ENCODE measurements around the gene SYT5.
"Not testable (repeated sequence)": the region's sequence is repeated elsewhere in the genome, so short reads cannot be mapped to it uniquely, and the experiment has no call there.

SYT5 gene

GRCh38 chr19:55179606-55180484 is at the start of gene SYT5:
Gene SYT5 (minus strand): TSS chr19:55180289. CDS start chr19:55179041, 1,248 bp downstream.
- CTCF ChIA-PET: no interaction called here
- Mint-ChIP-seq H3K4me1 (peaks cover 26% of the 10 kb centered on the region), H3K36me3 (no peaks in the 10 kb centered on the region), H3K27ac (peak within 1 kb of the TSS; percentile 62), H3K9me3 (peaks cover 6% of the 10 kb centered on the region), H3K4me3 (peak within 1 kb of the TSS; percentile 56), H3K27me3 (peaks cover 87% of the 10 kb centered on the region)
- peak; percentile 78 for DNase-seq

GRCh38 chr19:55229789-55230182 is 49.7 kb upstream of the SYT5 start:
- Mint-ChIP-seq H3K27ac (no peak overlapping the region), H3K4me3 (no peak overlapping the region), H3K27me3 (no peaks in the 10 kb centered on the region), H3K36me3 (peaks cover 53% of the 10 kb centered on the region), H3K9me3 (no peaks in the 10 kb centered on the region), H3K4me1 (peaks cover 2% of the 10 kb centered on the region)
- CTCF ChIA-PET: no interaction called here
- no peak for DNase-seq

- DNase-seq: no peak
- Mint-ChIP-seq H3K9me3 (no peaks in the 10 kb centered on the region), H3K36me3 (peaks cover 48% of the 10 kb centered on the region), H3K4me1 (peaks cover 2% of the 10 kb centered on the region), H3K27me3 (no peaks in the 10 kb centered on the region), H3K27ac (peak overlapping the region; percentile 62), H3K4me3 (no peak overlapping the region)
- CTCF ChIA-PET: no interaction called here
These were observed 49.2 kb upstream of the SYT5 start for GRCh38 chr19:55229145-55229788.

- no peak within 1 kb of the TSS for H3K4me3 Mint-ChIP-seq
- H3K27me3 Mint-ChIP-seq: no peaks in the 10 kb centered on the region
- H3K9me3 Mint-ChIP-seq: no peaks in the 10 kb centered on the region
- peaks cover 2% of the 10 kb centered on the region for H3K4me1 Mint-ChIP-seq
- CTCF ChIA-PET: no interaction called here
- DNase-seq: no peak
- peak within 1 kb of the TSS; percentile 64 for H3K27ac Mint-ChIP-seq
- H3K36me3 Mint-ChIP-seq: peaks cover 42% of the 10 kb centered on the region
These were observed 48.4 kb upstream of the SYT5 start, which contains the start of gene TMEM86B for GRCh38 chr19:55228403-55229031. Gene TMEM86B (minus strand): TSS chr19:55228763. CDS start chr19:55228741, 22 bp downstream.

GRCh38 chr19:55228015-55228391 is 47.9 kb upstream of the SYT5 start:
- no peak for DNase-seq
- Mint-ChIP-seq H3K9me3 (no peaks in the 10 kb centered on the region), H3K4me1 (peaks cover 2% of the 10 kb centered on the region), H3K36me3 (peaks cover 39% of the 10 kb centered on the region), H3K4me3 (no peak overlapping the region), H3K27ac (no peak overlapping the region), H3K27me3 (no peaks in the 10 kb centered on the region)
- CTCF ChIA-PET: no interaction called here

- Mint-ChIP-seq H3K27me3 (no peaks in the 10 kb centered on the region), H3K36me3 (peaks cover 34% of the 10 kb centered on the region), H3K4me1 (peaks cover 2% of the 10 kb centered on the region), H3K4me3 (no peak overlapping the region), H3K9me3 (no peaks in the 10 kb centered on the region), H3K27ac (peak overlapping the region; percentile 64)
- DNase-seq: no peak
- CTCF ChIA-PET: no interaction called here
These were observed 47.3 kb upstream of the SYT5 start for GRCh38 chr19:55227241-55228014.

- Mint-ChIP-seq H3K4me1 (no peaks in the 10 kb centered on the region), H3K36me3 (peaks cover 28% of the 10 kb centered on the region), H3K27ac (no peak overlapping the region), H3K9me3 (no peaks in the 10 kb centered on the region), H3K4me3 (no peak overlapping the region), H3K27me3 (no peaks in the 10 kb centered on the region)
- no peak for DNase-seq
- CTCF ChIA-PET: no interaction called here
These were observed 46.7 kb upstream of the SYT5 start for GRCh38 chr19:55226788-55227187.

- H3K27ac Mint-ChIP-seq: no peak overlapping the region
- H3K4me1 Mint-ChIP-seq: no peaks in the 10 kb centered on the region
- no peaks in the 10 kb centered on the region for H3K27me3 Mint-ChIP-seq
- CTCF ChIA-PET: no interaction called here
- H3K9me3 Mint-ChIP-seq: no peaks in the 10 kb centered on the region
- H3K36me3 Mint-ChIP-seq: peaks cover 32% of the 10 kb centered on the region
- no peak overlapping the region for H3K4me3 Mint-ChIP-seq
- DNase-seq: no peak
These were observed 46.2 kb upstream of the SYT5 start for GRCh38 chr19:55226273-55226672.

- peak overlapping the region; percentile 38 for H3K27ac Mint-ChIP-seq
- CTCF ChIA-PET: no interaction called here
- DNase-seq: no peak
These were observed 45.4 kb upstream of the SYT5 start for GRCh38 chr19:55225415-55225958.

GRCh38 chr19:55224679-55225414 is 44.8 kb upstream of the SYT5 start:
- not testable (repeated sequence) for H3K4me1 Mint-ChIP-seq, H3K4me3 Mint-ChIP-seq, H3K27ac Mint-ChIP-seq, H3K27me3 Mint-ChIP-seq, H3K9me3 Mint-ChIP-seq, DNase-seq
- H3K36me3 Mint-ChIP-seq: peaks cover 36% of the 10 kb centered on the region
- CTCF ChIA-PET: interaction anchor here (0.6 kb wide), 1 partner anchor 84 kb away, joined by 3 read pairs; no protein-coding TSS in a partner anchor

More at GRCh38 chr19:55225415-55225958, 45.4 kb upstream of the SYT5 start:
- H3K9me3 Mint-ChIP-seq: peaks cover 5% of the 10 kb centered on the region
- H3K4me3 Mint-ChIP-seq: no peak overlapping the region
- no peaks in the 10 kb centered on the region for H3K27me3 Mint-ChIP-seq
- no peaks in the 10 kb centered on the region for H3K4me1 Mint-ChIP-seq
- peaks cover 37% of the 10 kb centered on the region for H3K36me3 Mint-ChIP-seq

- Mint-ChIP-seq H3K9me3 (peaks cover 5% of the 10 kb centered on the region), H3K36me3 (peaks cover 35% of the 10 kb centered on the region), H3K27ac (no peak overlapping the region)
These were observed 44.1 kb upstream of the SYT5 start for GRCh38 chr19:55224038-55224665.

GRCh38 chr19:55223291-55224037 is 43.4 kb upstream of the SYT5 start:
- Mint-ChIP-seq H3K27me3 (no peaks in the 10 kb centered on the region), H3K36me3 (peaks cover 31% of the 10 kb centered on the region), H3K4me3 (no peak overlapping the region), H3K4me1 (no peaks in the 10 kb centered on the region), H3K9me3 (peaks cover 5% of the 10 kb centered on the region), H3K27ac (peak overlapping the region; percentile 58)
- CTCF ChIA-PET: no interaction called here
- no peak for DNase-seq

More at GRCh38 chr19:55224038-55224665, 44.1 kb upstream of the SYT5 start:
- no peak for DNase-seq
- Mint-ChIP-seq H3K4me3 (no peak overlapping the region), H3K27me3 (no peaks in the 10 kb centered on the region), H3K4me1 (no peaks in the 10 kb centered on the region)
- CTCF ChIA-PET: interaction anchor here (0.6 kb wide), 1 partner anchor 83 kb away, joined by 3 read pairs; no protein-coding TSS in a partner anchor

Data from activated naive CD4-positive, alpha-beta T cell treated with anti-CD3 and anti-CD28 coated beads, Interleukin-2, amount 10 ng/mL, durations not matched to agents 7 days and 5 days (primary cell).